Tibial nerve (tissue), 4 donors: Measurements from ENCODE around the gene B3GALT2.

ENCODE experiments used
- EP300 ChIP-seq, 2 donors: sonication (generic); formaldehyde crosslinking; IDR thresholded peaks; one replicate each; pipeline ENCODE4 v1.6.1; 2017; ENCODE audit warnings: antibody characterized with exemption in 2 of 2, mild to moderate bottlenecking in 1 of 2
- POLR2A ChIP-seq, 2 donors: fragments of 450-650 bp; IDR thresholded peaks; one replicate each; pipeline ENCODE4 v1.6.1; 2017; ENCODE audit warnings: antibody characterized with exemption in 2 of 2, mild to moderate bottlenecking in 2 of 2, moderate library complexity in 2 of 2
- TF ChIP-seq, protein P1 (sequence below), 5 experiments: fragments of 200-600 bp in 3 of 5; fragments of 450-650 bp in 2 of 5; sonication (generic) in 3 of 5; IDR thresholded peaks; one replicate each; pipeline ENCODE4 v1.5.1; 2016 to 2019; ENCODE audit warnings: antibody characterized with exemption in 5 of 5, mild to moderate bottlenecking in 3 of 5, moderate library complexity in 2 of 5

DNA sequence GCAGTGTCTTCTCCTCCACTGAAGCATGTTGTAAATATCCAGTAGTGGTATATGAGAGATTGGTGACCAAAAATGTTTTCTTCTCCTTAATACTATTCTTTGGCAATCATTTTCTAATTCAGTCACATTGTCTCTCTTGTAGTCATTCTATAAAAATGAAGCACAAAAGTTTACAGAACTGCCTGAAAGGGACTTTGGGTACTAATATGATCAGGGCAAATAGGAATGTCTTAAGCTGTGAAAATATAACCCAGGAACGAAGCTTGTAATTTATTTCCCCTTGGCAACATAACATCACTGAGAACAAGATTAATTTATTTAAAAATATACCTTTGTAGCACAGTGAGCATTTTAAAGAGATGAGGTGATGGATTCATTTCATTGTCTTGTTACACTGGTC, 4.9 kb downstream of the B3GALT2 start:
- TF ChIP-seq, protein P1, sequence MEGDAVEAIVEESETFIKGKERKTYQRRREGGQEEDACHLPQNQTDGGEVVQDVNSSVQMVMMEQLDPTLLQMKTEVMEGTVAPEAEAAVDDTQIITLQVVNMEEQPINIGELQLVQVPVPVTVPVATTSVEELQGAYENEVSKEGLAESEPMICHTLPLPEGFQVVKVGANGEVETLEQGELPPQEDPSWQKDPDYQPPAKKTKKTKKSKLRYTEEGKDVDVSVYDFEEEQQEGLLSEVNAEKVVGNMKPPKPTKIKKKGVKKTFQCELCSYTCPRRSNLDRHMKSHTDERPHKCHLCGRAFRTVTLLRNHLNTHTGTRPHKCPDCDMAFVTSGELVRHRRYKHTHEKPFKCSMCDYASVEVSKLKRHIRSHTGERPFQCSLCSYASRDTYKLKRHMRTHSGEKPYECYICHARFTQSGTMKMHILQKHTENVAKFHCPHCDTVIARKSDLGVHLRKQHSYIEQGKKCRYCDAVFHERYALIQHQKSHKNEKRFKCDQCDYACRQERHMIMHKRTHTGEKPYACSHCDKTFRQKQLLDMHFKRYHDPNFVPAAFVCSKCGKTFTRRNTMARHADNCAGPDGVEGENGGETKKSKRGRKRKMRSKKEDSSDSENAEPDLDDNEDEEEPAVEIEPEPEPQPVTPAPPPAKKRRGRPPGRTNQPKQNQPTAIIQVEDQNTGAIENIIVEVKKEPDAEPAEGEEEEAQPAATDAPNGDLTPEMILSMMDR (IDR thresholded peaks at IDR 0.05): no peak
- no peak for TF ChIP-seq POLR2A (IDR thresholded peaks at IDR 0.05)
- no peak for TF ChIP-seq EP300 (IDR thresholded peaks at IDR 0.05)
